ENCODE data around the gene NCAM2. TPM values are rescaled to one million over a fixed set of nuclear protein-coding genes. Genes with fewer than 3 reads are reported as not detected.

The NCAM2 gene
- total and polyA plus RNA-seq, 2 donors (not counting 3 experiments of a cell fraction or from before 2014, with no cell fraction given), result 0.11 to 0.27 TPM

- no TSS peak for BruUV-seq (replicated peaks)
- H4K20me1 ChIP-seq (replicated peaks; ENCODE audit: control insufficient read depth, extremely low read depth, insufficient read depth, low read length), result no peaks in the 10 kb centered on the region
- no peaks in the 10 kb centered on the region for H3K9me3 ChIP-seq (replicated peaks; ENCODE audit: control insufficient read depth, insufficient read depth, low read length)
- H3K4me3 ChIP-seq (replicated peaks in 1 of 3; ENCODE audit: insufficient read depth in 1 of 3, low read depth in 1 of 3, low read length in 3 of 3), result no peak overlapping the region
- CTCF ChIA-PET, result no interaction called here
- H3K9ac ChIP-seq (replicated peaks; ENCODE audit: extremely low read depth, insufficient read depth, low read length), result no peak overlapping the region
- dilution Hi-C loops (cut with MboI; ENCODE audit: extremely low pct_ligation_motif_present, low sequenced_read_pairs), result no loop called here
- no peak for TF ChIP-seq POLR2A (IDR thresholded peaks at IDR 0.05; ENCODE audit: low read depth, low read length)
- TF ChIP-seq POLR2AphosphoS5 (IDR thresholded peaks at IDR 0.05; ENCODE audit: insufficient read depth, low read depth, low read length), result no peak
- TF ChIP-seq GATA2 (IDR thresholded peaks at IDR 0.05; ENCODE audit: insufficient read depth, insufficient read length, low read depth, low read length), result no peak
- TF ChIP-seq MAX (IDR thresholded peaks at IDR 0.05; ENCODE audit: insufficient read depth, insufficient read length), result no peak
- no peak for TF ChIP-seq CTCF (IDR thresholded peaks at IDR 0.05; ENCODE audit: extremely low read depth in 1 of 2, insufficient read depth in 1 of 2, low read depth in 1 of 2, low read length in 2 of 2)
- TF ChIP-seq EZH2 (IDR thresholded peaks at IDR 0.05; ENCODE audit: borderline replicate concordance, low read depth, low read length, severe bottlenecking), result no peak
- no peak for TF ChIP-seq FOS (IDR thresholded peaks at IDR 0.05; ENCODE audit: borderline replicate concordance, insufficient read depth, low read length)
- TF ChIP-seq MYC (IDR thresholded peaks at IDR 0.05; ENCODE audit: low read depth, low read length), result no peak
- TF ChIP-seq JUN (IDR thresholded peaks at IDR 0.05; ENCODE audit: borderline replicate concordance, insufficient read depth, insufficient read length, low read depth), result no peak
- H3K27ac ChIP-seq (ENCODE audit: insufficient read depth, low read depth, low read length), result no peak overlapping the region
- intact Hi-C loops (cut with micrococcal nuclease), result no loop called here
- H3K27me3 ChIP-seq (ENCODE audit: control insufficient read depth in 2 of 2, insufficient read depth in 2 of 2, low read length in 2 of 2), result no peaks in the 10 kb centered on the region
- H3K9me1 ChIP-seq (replicated peaks; ENCODE audit: control insufficient read depth, extremely low read depth, insufficient read depth, low read length), result no peaks in the 10 kb centered on the region
- H3K4me2 ChIP-seq (ENCODE audit: insufficient read depth, low read length), result no peak overlapping the region
- H3K79me2 ChIP-seq (ENCODE audit: control insufficient read depth, insufficient read depth, low read length), result no peaks in the 10 kb centered on the region
- H3K4me1 ChIP-seq (ENCODE audit: control insufficient read depth, extremely low read depth, insufficient read depth, low read length), result no peaks in the 10 kb centered on the region
- no peak for FAIRE-seq
- POLR2A ChIA-PET, result no interaction called here
- no peaks in the 10 kb centered on the region for H3K36me3 ChIP-seq (ENCODE audit: control insufficient read depth in 2 of 2, extremely low read depth in 1 of 2, insufficient read depth in 2 of 2, low read length in 2 of 2)
- no peak for DNase-seq (ENCODE audit: low read depth, low spot score)
- H2AFZ ChIP-seq (ENCODE audit: low read depth, low read length), result no peak overlapping the region
Observed at GRCh38 chr21:21029164-21029563, 31.0 kb downstream of the NCAM2 start.
